ENCODE data around the gene SCTR. TPM values are rescaled to one million over a fixed set of nuclear protein-coding genes. Genes with fewer than 3 reads are reported as not detected.

Gene SCTR
- total RNA-seq, 4 donors from 2014 or later = 0.81 TPM; not detected in 3

DNA sequence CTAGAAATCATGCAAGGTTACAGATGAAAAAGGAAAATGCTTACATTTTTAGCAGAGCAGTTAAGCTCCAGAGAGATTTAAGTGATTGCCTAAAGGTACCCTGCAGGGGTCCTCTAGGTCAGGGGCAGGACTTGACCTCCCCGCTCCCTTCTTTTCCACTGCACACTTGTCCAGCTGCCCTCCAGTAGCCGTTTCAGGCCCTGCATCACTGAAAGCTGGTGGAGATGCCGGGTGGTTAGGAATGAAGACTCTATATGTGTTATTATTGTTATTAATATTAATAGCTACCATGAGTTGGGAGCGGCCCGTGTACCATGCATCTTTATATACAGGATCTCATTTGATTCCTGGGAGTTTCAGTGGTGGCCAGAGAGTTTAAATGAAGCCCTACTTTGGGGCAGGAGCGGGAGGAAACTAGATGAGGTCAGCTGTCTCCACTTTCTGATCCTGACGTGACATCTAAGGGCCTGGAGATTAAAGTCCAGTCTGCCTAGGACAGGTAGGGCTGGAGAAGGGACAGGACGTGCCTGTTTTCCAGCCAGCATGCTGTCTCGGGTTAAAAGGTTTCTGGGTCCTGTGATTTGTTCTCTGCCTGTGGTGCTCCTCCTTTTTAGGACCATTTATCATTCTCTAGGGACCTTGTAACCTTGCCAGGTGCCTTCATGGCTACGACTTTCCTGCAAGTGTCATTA, 90.5 kb downstream of the SCTR start:
- no peak for ATAC-seq
- Histone ChIP-seq H3K27ac (no peak overlapping the region), H3K27me3 (no peaks in the 10 kb centered on the region), H3K4me3 (no peak overlapping the region), H3K36me3 (no peaks in the 10 kb centered on the region), H3K9me3 (no peaks in the 10 kb centered on the region), H3K4me1 (peaks cover 0 to 24% (median 8%) of the 10 kb centered on the region in 3 donors)
- TF ChIP-seq EP300 (IDR thresholded peaks at IDR 0.05) (no peak), CTCF (IDR thresholded peaks at IDR 0.05) (no peak), POLR2A (IDR thresholded peaks at IDR 0.05) (no peak), POLR2AphosphoS5 (IDR thresholded peaks at IDR 0.05) (no peak)
- WGBS, 2 donors (ENCODE audit: low coverage in 1 of 2) = 86 to 93% methylated on average over 8 to 10 of the region's 10 CpGs

- Histone ChIP-seq H3K27ac (no peak overlapping the region), H3K9me3 (no peaks in the 10 kb centered on the region), H3K36me3 (no peaks in the 10 kb centered on the region), H3K4me1 (peaks cover 0 to 24% (median 8%) of the 10 kb centered on the region in 3 donors), H3K4me3 (peak overlapping the region in 1 of 2 donors; percentile 53), H3K27me3 (no peaks in the 10 kb centered on the region)
- no peak for TF ChIP-seq EP300 (IDR thresholded peaks at IDR 0.05)
- TF ChIP-seq POLR2A (IDR thresholded peaks at IDR 0.05) = no peak
- TF ChIP-seq POLR2AphosphoS5 (IDR thresholded peaks at IDR 0.05) = no peak
- no peak for TF ChIP-seq CTCF (IDR thresholded peaks at IDR 0.05)
- no peak for ATAC-seq
- WGBS, 2 donors (ENCODE audit: low coverage in 1 of 2) = 95 to 100% methylated on average over 7 to 11 of the region's 17 CpGs
These were observed 91.3 kb downstream of the SCTR start for GRCh38 chr2:119432851-119433522.

DNA sequence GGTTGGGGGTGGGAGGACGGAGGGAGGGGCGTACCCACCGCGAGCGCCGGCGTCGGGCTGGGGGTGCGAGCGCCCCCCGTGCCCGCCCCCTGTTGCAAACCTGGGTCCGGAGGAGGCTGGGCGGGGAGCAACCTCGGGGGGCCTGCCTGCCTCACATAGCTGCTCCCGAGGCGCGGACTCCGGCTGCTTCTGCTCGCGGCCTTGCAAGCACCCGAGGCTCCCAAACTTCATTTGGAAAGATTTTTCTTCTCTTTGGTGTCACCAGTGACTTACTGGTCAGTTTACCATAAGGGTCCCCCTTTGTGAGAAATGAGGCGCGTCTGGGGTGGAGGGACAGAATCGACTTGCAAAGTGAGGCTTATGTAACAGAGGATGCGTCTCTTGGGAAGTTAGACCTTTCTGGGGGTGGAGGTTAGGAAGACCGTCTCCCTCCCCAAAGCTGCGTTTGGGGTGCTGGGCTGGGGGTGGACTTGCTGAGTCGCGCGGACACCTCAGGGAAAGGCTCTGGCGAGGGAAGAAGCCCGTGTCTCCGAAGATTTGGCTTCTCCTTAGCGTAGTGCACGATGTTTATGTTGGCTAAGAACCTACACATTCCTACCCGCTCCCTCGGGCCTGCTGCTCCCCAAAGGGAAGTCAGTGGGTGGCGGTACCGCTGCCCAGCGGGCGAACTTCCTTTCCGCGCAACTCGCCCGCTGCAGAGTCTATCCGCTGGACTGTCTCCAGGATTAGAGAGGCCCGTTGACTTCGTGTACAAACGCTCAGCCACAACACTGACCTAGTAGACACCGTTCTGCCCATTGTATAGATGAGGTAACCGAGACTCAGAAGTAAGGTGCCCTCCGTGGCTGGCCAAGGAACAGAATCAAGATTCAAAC, 92.1 kb downstream of the SCTR start:
- Histone ChIP-seq H3K4me1 (peaks cover 0 to 24% (median 8%) of the 10 kb centered on the region in 3 donors), H3K9me3 (no peaks in the 10 kb centered on the region), H3K27me3 (no peaks in the 10 kb centered on the region), H3K27ac (peak overlapping the region in 3 of 4 donors; percentile 11 to 72 (median 40)), H3K4me3 (peak overlapping the region; percentile 45 to 53), H3K36me3 (no peaks in the 10 kb centered on the region)
- TF ChIP-seq POLR2A (IDR thresholded peaks at IDR 0.05) (peak in 1 of 2 donors; percentile 24), POLR2AphosphoS5 (IDR thresholded peaks at IDR 0.05) (no peak), CTCF (IDR thresholded peaks at IDR 0.05) (no peak), EP300 (IDR thresholded peaks at IDR 0.05) (no peak)
- WGBS, 2 donors (ENCODE audit: low coverage in 1 of 2) = 0 to 8% methylated on average over 6 to 8 of the region's 53 CpGs
- no peak for ATAC-seq

DNA sequence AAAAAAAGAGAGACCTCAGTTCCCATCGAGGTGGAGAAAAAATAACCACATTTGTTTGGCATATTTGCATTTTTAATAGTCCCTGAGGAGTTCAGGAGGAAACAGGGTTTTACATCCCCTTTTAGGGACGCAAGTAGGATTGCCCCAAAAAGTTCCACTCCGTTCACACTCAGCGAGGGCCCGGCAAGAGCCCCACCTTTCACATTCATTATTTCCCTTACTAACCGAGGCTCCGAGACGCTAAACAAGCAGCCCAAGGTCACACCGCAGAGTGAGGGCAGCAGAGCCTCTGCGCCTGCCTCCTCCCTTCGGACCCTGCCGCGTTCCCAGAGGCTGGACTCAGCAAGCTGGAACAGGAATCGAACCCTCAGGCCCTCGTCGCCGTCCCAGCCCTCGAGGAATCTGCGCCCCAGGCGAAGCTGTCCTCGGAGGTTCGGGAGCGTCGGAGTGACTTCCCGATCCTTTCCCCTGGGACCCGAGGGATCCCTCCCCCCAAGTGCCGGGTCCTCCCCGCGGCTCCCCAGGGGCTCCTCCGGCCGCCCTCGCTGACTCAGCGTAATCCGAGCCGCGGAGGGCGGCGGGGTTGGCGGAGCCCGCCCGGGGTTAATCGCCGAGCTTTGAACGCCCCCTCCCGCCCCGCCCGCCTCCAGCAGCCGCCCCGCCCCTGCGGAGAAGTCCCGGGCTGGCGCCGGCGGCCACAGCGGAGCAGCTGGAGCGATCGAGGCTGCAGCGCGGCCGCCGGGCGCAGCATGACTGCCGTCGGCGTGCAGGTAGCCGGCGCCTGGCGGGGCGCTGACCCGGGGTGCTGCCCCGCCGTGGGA, 92.9 kb downstream of the SCTR start, which contains the start of gene TMEM37:
TSS of gene TMEM37 (plus strand) at position 700 of the 821 bp plus-strand sequence. CDS start at position 750, 50 bp downstream.
- TF ChIP-seq EP300 (IDR thresholded peaks at IDR 0.05) (no peak), POLR2A (IDR thresholded peaks at IDR 0.05) (no peak), CTCF (IDR thresholded peaks at IDR 0.05) (peak in 1 of 4 experiments; percentile 20)
- H3K4me1 ChIP-seq = peaks cover 0 to 24% (median 8%) of the 10 kb centered on the region in 3 donors
- peak; percentile 73 for ATAC-seq

More for the DNA sequence above, 92.9 kb downstream of the SCTR start, which contains the start of gene TMEM37:
- 40% methylated on average over 1 to 2 of the region's 72 CpGs for WGBS, 2 donors (ENCODE audit: low coverage in 1 of 2)
- Histone ChIP-seq H3K27me3 (no peaks in the 10 kb centered on the region), H3K4me3 (peak within 1 kb of the TSS; percentile 45 to 53), H3K36me3 (no peaks in the 10 kb centered on the region), H3K9me3 (no peaks in the 10 kb centered on the region), H3K27ac (peak within 1 kb of the TSS in 3 of 4 donors; percentile 11 to 72 (median 40))
